GM18520 (cell line): ENCODE results near the gene CROCC2.

ENCODE experiments used
- ATAC-seq: cut with Tn5 transposase; IDR thresholded peaks from one replicate; pipeline ENCODE4 v1.9.1; 2021; ENCODE audit not compliant: unreplicated experiment

The CROCC2 gene

DNA sequence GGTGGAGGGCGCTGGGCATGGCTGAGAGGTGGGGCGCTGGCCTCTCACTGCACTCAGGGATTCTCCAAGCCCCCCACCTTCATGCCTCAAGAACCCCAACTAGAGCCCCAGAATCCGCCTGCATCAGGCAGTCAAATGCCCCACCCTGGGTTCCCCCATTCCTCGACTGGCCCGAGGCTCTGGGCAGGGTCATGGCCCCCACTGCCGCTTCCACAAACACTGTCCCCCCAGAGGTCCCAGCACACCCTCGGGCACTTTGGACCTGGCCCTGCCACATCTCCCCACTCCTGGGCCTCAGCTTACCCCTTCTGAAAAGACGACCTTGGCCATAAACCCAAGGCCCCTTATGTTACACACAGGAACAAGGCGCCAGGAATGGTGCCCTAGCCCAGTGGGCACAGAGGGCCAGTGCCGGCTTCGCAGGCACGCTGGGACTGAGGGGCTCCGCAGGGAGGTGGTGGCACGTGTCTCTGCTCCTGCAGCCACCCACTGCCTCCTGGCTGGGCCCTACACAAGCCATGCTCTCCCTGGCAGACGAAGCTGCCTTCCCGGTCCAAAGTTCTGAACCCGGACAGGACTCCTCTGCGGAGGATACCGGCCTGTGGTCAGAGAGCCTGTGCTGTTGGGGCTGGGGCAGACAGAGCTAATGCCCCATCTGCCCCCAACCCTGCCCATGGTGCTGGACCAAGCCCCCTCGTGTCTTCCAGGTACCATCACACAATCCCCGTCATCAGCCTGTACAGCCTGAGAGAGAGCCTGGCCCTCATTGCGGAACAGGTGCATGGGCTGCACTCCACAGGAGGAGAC lies 30.7 kb upstream of the CROCC2 start:
- no peak for ATAC-seq

DNA sequence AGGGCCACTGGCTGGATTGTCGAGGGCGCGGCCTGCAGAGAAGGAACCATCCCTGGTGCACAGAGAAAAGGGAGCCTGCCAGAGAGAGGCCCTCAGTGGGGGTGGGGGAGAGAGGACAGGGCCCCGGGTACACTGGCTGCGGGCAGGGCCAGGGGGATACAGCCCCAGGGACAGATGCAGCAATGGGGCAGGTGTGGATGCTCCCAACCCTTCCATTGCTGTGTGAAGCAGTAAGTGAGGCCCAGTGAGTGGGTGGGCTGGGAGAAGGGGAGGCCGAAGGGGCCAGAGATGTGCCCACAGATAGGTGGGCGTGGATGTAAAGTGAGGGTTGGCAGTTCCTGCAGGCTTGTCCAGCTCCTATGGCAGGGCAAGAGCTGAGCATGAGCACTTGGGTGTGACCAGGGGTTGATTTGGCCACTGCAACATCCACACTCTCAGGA lies 30.1 kb upstream of the CROCC2 start:
- no peak for ATAC-seq

DNA sequence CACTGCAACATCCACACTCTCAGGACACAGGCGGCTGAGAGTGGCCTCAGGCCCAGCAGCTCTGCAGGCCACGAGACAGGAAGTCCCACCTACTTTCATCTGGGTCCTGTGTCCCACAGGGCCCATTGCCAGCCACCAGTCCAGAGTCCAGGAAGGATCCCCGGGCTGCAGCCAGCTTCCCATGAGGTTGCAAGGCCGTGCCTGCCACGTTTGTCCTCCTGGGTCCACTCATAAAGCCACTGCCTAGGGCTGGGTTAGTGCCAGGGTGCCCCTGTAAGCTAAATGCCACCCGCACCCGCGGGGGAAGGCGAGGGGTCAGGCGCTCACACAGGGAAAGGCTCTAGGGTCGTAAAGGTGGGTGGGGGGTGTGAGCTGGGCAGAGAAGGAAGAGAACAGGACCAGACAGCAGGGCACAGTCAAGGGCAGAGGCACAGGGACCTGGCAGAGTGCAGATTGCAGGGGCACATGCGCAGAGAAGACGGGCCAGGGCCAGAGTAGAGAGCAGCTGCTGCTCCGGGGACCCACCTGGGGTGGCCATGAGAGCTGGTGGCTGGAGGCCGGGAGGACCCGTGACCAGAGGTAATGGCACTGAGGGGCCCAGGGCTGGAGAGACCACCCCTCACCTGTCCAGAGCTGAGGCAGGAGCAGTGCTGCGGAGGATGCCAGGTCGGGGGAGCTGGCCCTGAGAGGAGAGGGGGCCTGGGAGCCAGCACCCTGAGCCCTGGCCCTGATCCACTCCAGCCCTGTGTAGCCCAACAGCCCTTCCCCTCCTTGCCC lies 29.5 kb upstream of the CROCC2 start:
- ATAC-seq: no peak

DNA sequence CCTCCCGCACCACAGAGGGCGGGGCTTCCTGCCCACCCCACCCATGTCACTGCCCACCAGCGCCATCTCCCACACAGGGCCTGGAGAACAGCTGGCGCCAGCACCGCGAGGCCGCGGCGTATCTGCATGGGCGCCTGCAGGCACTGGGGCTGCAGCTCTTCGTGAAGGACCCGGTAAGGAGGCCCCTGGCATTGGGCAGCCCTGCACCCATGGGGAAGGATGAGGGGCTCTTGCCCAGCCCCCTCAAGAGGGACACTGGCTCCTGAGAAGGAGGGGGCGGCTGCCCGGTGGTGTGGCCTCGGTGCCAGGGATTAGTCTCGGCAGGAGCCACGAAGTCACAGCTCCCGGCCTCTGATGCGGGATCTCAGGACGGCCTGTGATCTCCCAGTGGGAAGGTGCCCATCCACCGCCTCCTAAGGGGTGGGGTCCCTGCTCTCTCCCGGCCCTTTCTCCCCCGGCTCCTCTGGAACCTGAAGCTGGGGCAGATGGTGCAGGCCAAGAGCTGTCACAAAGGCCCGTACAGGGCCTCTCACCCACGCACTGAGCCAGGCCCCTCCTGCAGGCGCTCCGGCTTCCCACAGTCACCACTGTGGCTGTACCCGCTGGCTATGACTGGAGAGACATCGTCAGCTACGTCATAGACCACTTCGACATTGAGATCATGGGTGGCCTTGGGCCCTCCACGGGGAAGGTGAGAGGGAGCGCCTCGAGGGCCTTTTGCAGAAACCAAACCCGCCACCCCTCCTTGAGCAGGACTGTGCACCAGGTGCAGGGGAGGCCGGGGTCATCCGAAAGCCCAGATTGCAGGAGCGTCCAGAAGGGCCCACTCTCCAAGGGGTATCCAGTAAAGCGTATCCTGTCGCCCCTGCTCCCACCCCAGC lies 28.4 kb upstream of the CROCC2 start:
- no peak for ATAC-seq

DNA sequence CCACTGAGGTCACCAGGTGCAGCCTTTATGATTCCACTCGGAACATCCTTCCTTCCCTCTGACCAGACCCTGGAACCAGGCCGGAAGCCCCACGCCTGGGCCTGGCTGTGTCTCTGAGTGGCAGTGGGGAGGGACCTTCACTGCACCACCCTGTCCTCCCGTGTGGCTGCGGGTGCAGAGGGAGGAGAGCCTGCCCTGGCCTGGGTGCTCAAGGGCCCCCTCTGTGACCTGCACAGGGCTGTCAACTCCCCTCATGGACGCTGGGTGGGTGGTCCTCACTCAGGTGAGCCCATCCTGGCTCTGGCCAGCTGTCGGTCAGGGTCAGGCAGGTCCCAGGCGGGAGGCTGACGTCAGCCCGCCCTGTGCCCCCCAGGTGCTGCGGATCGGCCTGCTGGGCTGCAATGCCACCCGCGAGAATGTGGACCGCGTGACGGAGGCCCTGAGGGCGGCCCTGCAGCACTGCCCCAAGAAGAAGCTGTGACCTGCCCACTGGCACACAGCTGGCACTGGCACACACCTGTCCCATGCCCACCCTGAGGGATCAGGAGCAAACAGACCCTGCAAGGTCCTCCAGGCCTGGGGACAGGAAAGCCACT lies 27.7 kb upstream of the CROCC2 start:
- ATAC-seq: no peak

DNA sequence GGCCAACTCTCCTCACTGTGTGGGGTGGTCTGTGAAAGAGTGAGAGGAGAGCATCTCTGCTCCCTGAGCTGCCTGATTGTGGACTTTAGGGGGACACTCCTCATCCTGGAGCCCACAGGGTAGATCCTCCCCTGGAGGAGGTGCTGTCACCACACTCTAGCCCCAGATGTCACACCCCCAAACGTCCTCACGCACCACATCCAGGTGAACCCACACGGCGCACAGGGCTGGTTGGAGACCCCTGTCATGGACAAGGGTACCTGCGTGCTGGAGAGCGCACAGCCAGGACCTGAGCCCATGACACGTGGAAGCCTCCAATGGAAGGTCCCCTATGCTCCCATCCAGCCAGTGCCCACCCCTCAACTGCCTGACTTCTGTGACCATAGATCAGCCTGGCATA lies 27.0 kb upstream of the CROCC2 start:
- no peak for ATAC-seq

DNA sequence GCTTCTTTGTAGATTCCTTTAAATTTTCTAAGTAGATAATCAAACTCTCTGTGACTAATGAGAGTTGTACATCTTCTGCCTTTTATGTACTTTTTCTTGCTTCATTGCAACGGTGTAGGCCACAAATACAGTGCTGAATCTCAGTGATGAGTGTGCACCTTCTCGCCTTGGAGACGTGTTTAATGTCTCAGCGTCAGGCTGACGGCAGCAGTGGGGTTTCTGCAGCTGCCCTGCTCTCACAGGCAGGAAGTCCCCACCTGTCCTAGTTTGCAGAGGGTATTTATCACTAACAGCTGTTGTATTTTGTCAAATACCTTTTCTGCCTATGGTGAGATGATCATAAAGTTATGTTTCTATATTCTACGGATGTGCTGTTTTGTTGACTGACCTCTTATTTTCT lies 24.2 kb upstream of the CROCC2 start:
- ATAC-seq: no peak

DNA sequence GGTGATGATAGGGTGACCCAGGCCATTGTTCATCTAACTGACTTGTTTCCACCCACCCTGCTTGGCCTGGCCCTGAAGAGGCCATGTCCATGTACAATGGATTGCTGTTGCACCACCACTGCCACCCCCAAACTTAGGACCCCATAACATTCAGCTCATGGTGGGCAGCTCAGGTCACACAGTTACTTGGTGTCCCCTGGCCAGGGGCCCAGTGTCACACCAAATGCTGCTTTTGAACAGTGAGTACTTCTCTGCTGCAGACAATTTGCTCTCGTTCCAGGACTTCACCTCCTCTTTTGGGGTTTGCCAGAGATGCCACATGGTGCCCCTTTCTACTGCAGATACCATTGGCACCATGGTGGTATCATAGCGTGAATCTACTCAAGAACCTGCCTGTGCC lies 21.9 kb upstream of the CROCC2 start:
- ATAC-seq: no peak

DNA sequence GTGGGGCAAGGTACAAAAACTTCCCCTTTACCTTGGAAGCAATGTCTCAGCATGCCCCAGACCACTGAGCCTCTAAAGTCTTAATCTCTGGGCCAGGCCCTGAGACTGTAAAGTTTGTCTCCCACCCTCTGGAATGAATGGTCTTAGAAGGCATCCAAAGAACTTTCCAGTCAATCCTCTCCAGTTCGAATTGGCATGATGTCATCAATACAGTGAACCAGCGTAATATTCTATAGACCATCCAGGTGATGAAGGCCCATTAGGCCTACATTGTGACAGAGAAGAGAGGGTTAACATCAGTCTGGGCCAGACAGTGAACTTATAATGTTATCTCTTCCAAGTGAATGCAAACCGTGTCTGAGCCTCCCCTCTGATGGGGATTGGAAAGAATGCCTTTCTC lies 21.4 kb upstream of the CROCC2 start:
- ATAC-seq: no peak

DNA sequence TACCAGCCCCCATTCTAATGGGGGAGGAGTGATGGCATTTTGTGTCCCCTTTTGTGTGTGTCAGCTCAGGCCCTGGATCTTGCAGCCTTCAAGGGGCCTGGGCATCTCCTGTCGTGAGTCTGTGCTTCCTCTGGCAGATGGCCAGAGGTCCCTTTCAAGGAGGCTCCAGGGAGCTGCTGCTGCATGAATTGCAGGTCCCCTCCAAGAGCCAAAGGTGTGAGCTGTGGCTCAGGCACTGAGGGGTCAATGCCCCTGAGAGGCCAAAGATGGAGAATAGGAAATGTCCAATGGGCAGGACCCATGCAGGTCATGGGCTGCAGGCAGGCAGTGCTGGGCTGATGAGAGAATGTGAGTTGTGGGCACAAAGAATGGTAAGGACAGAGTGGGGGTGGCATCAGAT lies 20.6 kb upstream of the CROCC2 start:
- no peak for ATAC-seq

DNA sequence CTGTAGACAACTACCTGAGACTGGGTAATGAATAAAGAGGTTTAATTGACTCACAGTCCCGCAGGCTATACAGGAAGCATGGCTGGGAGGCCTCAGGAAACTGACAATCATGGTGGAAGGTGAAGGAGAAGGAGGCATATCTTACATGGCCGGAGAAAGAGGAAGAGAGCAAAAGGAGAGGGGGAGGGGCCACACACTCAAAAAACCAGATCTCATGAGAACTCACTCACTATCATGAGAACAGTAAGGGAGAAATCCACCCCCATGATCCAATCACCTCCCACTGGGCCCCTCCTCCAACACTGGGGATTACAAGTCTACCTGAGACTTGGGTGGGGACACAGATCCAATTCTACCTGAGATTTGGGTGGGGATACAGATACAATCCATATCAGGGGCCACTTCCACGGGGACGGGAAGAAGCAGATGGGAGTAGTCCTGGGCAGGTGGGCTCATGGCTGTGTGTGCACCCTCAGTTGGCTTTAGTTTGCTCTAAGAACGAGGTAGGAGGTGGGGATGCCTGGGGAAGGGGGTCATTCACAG lies 20.0 kb upstream of the CROCC2 start:
- ATAC-seq: no peak

DNA sequence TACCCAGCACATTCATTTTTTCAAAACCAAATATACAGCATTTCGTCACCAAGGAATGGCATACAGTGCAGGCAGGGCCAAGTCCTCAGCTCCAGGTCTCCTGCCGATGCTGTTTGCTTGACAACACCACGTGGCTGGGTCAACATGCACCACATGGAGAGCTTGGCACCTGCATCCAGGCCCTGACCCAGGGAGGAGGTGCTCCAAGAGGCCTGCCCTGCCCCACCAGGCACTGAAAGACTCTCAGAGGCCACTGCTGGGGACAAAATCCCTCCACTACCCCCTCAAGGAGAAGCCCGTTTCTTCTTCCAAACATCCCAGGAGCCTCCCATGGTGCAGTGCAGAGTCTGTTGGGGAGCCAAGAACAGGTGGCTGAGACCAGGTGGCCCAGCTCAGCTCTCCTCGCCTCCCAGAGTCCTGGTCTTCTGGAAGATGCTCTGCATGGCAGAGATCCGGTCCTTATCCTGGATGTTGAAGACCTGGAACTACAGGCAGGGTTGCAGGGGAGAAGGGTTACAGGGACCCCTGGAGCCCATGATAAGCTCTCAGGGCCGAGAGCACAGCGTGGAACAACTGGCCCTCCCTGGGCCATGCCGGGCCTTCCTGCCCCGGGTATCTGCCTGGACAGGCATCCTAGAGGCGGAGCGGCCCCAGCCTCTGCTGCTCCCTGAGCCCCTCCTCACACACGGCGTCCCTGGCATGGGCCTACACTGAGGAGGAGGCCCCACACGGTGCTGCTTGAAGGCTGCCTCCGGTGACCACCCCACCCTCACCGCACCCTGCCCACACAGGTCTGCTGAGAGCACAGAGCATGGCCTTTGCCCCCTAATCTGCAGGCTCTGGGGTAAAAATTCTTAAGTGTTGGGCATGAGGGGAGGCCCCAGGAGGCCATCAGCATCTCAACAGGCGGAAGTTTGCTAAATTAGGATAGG lies 19.2 kb upstream of the CROCC2 start:
- no peak for ATAC-seq

DNA sequence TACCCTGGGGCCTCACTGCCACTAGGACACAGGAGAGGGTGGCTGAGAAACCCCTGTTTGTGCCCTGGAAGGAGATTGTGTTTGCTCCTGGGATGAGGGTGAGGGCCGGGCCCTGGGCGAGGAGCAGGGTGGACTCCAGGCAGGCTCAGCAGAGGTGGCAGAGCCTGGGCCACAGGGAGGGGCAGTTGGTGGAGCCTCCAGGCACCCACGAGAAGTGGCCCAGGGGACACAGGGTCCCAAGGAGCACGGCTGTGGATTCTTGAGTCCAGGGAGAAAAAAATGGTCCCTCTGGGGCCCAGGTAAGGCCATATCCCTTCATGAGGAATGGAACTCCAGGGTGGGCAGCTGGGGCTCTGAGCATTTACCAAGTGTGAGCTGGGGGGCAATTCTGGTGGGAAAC lies 18.5 kb upstream of the CROCC2 start:
- ATAC-seq: no peak

DNA sequence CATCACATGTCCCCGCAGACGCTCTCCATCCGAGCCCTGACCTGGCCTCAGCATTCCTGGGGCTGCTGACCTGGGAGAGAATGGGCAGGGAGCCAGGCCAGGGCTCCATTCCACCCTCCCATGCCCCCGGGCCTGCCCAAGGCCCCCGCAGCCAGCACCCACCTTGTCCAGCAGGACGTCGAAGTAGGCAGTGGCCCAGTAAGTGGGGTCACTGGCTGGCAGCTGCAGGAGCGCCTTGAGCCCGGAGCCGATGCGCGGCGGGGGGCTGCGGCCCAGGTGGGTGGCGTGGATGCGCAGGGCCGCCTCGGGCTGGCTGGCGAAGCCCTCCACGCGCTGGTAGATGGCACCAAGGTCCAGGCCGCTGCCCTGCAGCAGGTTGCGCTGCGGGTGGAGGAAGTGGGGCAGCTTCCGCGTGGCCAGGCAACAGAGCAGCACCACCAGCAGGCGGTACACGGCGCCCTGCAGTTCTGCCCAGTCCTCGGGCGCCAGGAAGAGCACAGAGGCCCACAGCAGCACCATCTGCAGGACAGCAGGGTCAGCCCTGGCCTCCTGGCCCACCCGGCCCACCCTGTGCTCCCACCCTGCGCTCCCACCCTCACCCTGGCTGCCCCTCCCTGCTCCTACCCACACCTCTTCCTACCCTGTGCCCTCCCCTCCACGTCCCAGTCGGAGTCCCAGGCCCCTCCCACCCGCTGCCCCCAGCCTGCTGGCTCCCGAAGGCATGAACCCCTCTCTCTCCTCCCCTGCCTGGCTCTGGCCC lies 17.8 kb upstream of the CROCC2 start:
- no peak for ATAC-seq

DNA sequence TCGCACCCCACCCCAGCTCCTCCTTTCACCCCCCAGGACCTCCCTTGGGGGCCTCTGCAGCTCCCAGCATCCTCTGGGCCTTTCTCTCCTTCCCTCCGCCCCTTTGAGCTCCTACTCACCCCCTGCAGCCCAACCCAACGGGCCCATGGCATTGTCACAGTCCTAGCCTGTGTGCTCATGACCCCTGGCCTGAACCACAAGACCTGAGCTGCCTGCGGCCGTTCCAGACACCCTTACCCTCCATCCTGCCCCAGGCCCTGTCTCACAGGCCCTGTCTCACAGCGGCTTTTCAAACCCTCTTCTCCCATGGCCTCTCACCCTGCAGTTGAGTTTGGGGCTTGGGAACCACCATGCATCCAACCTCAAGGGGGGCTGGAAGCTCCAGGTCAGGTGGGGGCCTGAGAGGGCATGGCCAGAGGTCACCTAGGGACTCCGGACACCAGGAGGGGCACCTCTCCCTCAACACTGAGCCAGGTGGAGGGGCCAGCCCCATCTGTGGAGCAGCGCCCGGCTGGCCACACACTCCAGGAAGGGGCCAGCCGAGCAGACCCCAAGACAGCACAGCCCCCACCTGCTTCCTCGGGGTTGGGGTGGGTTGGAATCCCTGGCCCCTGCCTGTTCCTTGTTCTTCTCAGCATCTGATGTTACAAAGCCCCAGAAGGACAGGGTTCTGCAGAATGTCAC lies 17.1 kb upstream of the CROCC2 start:
- ATAC-seq: no peak

DNA sequence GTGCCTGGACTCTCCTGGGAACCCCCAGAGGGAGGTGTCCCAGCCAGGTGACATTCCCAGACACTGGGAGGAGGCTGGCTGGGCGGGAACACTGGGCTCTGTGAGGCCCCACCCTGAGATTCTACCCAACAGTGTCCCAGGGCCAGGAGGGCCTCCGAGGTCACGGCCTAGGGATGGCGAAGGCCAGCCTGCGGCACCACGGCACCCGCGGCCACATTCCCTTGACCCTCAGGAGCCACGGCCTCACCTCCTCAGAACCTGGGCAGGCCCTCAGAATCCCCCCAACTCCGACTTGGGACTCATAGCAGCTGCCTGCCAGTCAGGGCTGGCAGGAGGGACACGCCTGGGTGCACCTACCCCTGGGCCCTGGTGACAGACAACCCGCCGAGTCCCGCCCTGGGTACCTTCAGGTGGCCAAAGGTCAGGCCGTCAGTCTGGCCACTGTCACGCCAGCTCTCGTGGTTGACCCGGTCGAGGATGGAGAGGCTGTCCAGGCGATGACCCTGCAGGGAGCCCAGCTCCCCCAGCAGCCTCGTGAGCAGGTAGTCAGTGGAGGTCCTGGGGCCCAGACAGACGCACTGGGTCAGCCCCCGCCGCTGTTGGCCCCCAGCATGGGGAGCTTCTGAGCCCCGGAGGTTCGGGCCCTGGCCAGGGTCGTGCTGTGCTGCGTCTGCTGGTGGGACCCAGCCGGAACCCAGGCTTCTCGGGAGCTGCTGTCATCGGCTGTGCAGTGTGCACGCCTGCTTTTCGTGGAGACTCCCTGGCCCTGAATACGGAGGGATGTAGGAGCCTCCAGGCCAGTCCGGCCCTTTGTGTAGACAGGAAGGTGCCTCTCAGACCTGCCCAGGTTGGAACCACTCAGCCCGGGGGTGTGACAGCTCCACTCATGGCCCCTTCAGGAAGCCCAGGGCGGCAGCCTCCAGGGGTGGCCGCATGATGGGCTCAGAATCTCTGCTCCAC lies 16.3 kb upstream of the CROCC2 start:
- ATAC-seq: no peak

DNA sequence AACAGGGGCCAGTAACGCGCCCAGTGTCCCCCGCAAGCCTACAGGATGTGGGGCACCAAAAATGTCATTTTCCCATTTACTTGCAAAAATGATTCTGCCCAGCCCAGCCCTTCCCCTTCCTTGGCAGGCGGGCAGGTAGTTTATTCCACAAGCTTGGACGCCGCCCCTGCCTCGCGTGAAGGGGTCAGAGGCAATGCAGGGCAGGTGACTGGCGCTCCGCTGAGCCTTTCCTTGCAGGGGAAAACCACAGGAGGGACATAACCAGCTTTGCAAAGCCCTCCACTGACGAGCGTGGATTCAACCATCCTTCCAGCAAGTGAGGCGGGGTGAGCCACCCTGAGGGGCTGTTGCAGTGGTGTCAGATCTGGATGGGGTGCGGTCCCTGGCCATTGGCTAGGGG lies 15.4 kb upstream of the CROCC2 start:
- no peak for ATAC-seq
